SIG-M5 (cell line): ENCODE data around the gene SPTBN4.
"Not testable (repeated sequence)": the region's sequence is repeated elsewhere in the genome, so short reads cannot be mapped to it uniquely, and the experiment has no call there.

Source experiments
- DNase-seq: peaks from one replicate; lab custom pipeline; 2025; lab: John Stamatoyannopoulos, UW

SPTBN4 gene

DNA sequence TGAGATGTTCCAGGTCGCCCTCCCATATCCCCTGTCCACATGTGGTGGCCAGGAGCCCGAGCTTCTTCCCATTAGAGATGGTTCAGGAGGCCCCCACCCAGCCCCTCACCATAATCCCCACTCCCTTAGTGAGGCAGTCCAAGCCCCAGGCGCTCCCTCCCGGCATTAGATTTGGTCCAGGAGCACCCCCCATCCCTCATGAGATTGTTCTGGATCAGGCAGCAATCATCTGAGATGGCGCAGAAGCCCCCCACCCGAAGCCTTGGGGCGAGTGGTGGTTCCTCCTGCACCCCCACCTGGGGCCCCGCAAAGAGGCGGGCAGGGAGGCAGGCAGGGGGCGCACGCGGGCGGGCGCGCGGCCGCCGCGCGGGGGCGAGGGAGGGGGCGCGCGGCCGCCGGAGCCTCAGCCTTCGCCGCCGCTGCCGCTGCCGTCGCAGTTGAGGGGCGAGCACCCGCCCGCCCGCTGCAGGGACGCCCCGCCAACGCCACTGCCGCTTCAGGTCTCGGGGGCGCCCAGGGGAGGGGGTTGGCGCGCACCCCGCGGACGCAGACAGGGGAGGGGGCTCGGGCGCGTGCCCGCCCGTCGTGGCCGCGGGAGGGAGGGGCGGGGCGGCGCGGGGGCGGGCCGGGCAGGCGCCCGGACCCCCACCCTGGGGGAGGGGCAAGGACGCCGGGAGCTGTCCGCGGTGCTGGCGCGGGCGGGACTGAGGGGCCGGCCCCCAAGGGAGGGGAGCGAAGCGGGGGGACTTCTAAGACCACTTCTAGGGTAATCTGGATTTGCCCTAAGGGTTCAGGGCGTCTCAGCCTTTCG, 63.5 kb downstream of the SPTBN4 start:
- no peak for DNase-seq

GRCh38 chr19:40533508-40533907, 66.7 kb downstream of the SPTBN4 start:
- no peak for DNase-seq

DNA sequence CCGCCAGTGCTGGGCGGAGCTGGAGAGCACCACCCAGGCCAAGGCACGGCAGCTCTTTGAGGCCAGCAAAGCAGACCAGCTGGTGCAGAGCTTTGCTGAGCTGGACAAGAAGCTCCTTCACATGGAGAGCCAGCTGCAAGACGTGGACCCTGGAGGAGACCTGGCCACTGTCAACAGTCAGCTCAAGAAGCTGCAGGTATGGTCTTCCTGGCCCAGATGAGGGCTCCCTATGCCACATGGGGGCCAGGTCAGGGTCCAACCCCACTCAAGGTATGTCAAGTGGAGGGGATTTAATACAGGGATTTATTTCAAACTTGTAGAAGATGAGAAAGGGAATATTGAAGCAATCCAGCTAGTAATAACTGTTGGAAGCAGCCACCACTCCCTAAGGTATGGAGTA, 67.3 kb downstream of the SPTBN4 start:
- DNase-seq: no peak

GRCh38 chr19:40539070-40539469, 72.3 kb downstream of the SPTBN4 start:
- no peak for DNase-seq

- DNase-seq: no peak
Measured at GRCh38 chr19:40542202-40542859, 75.5 kb downstream of the SPTBN4 start.

- no peak for DNase-seq
Measured at GRCh38 chr19:40543029-40543597, 76.3 kb downstream of the SPTBN4 start.

- DNase-seq: not testable (repeated sequence)
Measured at GRCh38 chr19:40546153-40546841, 79.5 kb downstream of the SPTBN4 start.

DNA sequence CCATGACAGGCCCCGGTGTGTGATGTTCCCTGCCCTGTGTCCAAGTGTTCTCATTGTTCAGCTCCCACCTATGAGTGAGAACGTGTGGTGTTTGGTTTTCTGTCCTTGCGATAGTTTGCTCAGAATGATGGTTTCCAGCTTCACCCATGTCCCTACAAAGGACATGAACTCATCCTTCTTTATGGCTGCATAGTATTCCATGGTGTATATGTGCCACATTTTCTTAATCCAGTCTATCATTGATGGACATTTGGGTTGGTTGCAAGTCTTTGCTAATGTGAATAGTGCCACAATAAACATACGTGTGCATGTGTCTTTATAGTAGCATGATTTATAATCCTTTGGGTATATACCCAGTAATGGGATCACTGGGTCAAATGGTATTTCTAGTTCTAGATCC, 80.4 kb downstream of the SPTBN4 start:
- not testable (repeated sequence) for DNase-seq

DNA sequence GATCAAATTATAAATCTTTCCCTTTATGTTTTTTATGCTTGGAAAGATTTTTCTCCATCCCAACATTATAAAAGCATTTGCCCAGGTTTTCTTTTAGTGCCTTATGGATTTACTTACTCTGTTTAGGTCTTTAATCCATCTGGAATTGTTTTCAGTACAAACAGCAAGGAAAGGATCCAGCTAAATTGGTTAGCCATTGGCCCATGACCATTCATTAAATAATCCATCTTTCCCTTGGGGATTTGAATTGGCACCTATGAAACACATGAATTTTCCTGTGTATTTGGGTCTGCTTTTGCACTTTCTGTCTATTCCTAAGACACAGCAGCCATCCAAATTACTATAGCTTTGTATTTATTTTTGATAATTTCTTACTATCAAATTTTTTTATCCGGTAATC, 81.0 kb downstream of the SPTBN4 start:
- no peak for DNase-seq

DNA sequence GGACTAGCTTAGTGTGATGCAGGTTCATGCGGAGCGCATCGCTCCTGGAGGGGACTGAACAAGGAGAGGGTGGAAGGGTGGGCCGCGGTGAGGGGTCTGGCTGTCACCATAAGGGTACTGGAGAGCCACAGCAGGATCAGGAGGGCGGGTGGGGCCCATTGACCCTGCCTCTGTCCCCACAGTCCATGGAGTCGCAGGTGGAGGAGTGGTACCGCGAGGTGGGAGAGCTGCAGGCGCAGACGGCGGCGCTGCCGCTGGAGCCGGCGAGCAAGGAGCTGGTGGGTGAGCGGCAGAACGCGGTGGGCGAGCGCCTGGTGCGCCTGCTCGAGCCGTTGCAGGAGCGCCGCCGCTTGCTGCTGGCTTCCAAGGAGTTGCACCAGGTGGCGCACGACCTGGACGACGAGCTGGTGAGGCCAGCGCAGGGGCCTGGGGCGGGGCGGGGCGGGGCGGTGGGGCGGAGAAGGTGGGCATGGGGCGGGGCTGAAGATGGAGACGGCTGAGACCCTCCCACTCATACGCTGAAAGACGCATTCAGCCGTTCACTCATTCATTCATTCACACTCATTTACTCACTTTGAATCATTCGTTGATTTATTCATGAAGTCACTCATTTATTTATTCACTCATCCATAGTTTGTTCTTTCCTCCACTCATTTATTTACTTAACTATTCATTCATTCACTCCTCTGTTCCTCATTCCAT, 82.4 kb downstream of the SPTBN4 start:
- DNase-seq: no peak

DNA sequence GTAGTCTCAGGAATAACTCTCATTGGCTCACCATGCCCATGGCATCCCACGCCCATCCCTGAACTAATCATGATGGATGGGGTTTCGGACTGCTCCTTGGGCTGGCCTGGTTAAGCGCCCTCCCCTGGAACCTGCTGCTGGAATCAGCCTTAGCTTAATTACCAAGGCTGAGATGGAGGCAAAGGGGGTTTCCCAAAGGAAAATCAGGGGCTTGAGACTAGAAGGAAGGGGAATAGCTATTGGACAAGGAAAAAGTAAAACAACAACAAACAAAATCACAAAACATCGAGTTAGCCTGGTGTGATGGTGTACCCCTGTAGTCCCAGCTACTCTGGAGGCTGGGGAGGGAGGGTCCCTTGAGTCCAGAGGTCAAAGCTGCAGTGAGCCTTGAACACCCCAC, 84.2 kb downstream of the SPTBN4 start:
- no peak for DNase-seq

DNA sequence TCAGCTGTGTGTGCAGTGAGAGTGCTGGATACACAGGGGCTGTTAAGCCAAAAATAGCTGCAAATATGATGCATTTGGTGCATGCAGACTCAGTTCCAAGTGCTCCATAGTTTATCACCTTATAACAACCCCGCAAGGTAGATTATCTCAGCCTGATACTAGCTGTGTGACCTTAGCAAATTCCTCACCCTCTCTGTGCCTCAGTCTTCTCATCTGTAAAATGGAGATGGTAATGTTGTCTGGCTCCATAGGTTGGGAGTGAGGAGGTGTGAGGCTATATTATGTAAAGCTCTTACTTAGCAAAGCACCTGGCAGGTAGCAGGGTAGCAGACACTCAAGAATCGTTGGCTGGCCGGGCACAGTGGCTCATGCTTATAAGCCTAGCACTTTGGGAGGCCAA, 86.0 kb downstream of the SPTBN4 start:
- DNase-seq: no peak

GRCh38 chr19:40553885-40554857, 87.4 kb downstream of the SPTBN4 start:
- no peak for DNase-seq

- no peak for DNase-seq
Measured at GRCh38 chr19:40555978-40556689, 89.3 kb downstream of the SPTBN4 start.

- no peak for DNase-seq
Measured at GRCh38 chr19:40556953-40557530, 90.2 kb downstream of the SPTBN4 start.

DNA sequence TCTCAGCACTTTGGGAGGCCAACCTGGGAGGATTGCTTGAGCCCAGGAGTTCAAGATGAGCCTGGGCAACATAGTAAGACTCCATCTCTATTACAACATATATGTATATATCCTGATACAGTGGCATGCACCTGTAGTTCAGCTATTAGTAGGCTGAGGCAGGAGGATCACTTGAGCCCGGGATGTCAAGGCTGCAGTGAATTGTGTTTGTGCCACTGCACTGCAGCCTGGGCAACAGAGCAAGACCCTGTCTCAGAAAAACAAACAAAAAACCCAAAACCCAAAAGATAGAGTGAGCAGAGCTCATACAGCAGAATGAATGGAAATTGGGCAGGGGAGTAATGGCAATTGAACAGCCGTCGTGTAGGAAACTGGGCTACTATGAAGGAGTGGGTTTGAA, 92.6 kb downstream of the SPTBN4 start:
- no peak for DNase-seq

- no peak for DNase-seq
Measured at GRCh38 chr19:40560092-40560507, 93.3 kb downstream of the SPTBN4 start.

GRCh38 chr19:40561947-40562346, 95.1 kb downstream of the SPTBN4 start:
- DNase-seq: no peak

DNA sequence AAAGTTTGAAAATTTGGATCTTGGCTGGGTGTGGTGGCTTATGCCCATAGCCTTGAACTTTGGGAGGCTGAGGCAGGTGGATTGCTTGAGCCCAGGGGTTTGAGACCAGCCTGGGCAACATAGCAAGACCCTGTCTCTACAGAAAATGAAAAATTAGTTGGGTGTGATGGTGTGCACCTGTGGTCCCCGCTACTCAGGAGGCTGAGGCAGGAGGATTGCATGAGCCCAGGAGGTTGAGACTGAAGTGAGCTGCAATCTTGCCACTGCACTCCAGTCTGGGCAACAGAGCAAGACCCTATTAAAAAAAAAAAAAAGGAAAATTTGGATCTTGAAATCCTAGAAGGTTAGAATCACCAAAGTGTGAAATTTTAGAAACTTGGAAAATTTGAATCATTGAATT, 97.7 kb downstream of the SPTBN4 start:
- DNase-seq: not testable (repeated sequence)

DNA sequence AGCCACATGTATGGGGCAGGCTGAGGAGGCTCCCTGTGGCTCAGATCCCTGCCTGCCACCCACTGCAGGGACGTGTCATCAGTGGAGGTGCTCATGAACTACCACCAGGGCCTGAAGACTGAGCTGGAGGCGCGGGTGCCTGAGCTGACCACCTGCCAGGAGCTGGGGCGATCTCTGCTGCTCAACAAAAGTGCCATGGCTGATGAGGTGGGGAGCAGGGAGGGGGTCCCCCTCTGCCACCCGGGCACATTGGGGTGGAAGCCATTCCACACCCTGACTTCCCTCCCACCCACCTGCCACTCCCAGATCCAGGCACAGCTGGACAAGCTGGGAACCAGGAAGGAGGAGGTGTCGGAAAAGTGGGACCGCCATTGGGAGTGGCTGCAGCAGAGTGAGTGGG, 98.6 kb downstream of the SPTBN4 start:
- DNase-seq: no peak
